Activated naive CD4-positive, alpha-beta T cell (primary cell): Measurements from ENCODE around the gene ZNF667.
A peak's percentile ranks its signal among the peaks of the same experiment; 100 is the strongest.

Experiments
- DNase-seq, 4 experiments: peaks; one replicate each; lab custom pipeline; 2025; lab: John Stamatoyannopoulos, UW

Gene ZNF667

DNA sequence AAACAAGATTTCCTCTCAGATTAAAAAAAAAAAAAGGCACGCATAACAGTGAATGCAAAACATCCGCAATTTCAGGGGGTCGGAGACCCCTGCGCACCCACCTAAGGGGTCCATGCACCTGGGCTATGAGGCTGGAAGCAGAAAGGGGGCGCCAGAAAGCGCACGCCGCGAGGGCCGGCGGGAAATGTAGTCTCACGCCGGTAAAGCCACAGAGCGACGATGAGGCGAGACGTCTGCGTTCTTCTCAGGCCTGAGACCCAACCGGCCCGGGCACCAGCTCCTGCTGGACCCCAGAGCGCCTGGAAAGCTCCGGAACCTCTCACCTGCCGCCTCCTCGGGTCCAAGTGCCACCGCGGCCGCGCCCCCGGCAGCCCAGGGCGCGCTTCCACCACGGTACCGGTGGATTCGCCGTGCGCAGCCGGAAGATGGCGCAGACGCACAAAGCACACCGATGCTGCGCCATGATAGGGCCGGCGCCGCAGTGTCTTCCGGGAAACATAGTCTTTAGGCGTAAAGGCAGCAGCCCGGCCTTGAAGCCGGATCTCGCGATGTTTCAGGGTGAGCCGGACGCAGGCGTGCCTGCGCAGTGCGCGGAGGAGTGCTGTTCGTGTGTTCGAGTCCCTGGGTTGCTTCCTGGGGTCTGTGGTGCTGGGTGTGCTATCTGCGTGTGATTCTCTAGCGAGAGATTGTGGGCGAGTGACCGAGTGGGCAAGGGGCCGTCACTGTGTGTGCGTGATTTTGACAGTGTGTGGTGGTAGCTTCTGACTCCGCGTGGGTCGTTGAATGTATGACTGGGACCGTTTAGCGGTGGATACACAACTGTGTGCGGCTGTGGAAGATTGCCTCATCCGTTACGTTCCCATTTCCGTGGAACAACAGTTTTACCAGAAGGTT, 83.8 kb downstream of the ZNF667 start, which contains the start of gene ZNF582:
Gene ZNF582, minus strand, starts transcription at position 416 of the 894 bp plus-strand sequence. CDS start 1,782 bp downstream, outside the sequence.
- DNase-seq: peak; percentile 54 to 85 (median 77)
